Ovary (tissue), 3 donors: Measurements from ENCODE around the gene PCDHA7.

Experiments used
- EP300 ChIP-seq: sonication (generic); formaldehyde crosslinking; IDR thresholded peaks from one replicate; pipeline ENCODE4 v1.6.1; 2017; ENCODE audit warnings: antibody characterized with exemption
- POLR2A ChIP-seq: fragments of 450-650 bp; IDR thresholded peaks from one replicate; pipeline ENCODE4 v1.6.1; 2017; ENCODE audit warnings: antibody characterized with exemption, mild to moderate bottlenecking, moderate library complexity
- TF ChIP-seq, protein P1 (sequence below), 3 donors: fragments of 450-650 bp in 2 of 3; fragments of 200-600 bp in 1 of 3; IDR thresholded peaks; one replicate each; pipeline versions ENCODE4 v1.5.1 to v1.8.0; 2016 to 2022; ENCODE audit warnings: antibody characterized with exemption in 3 of 3, mild to moderate bottlenecking in 1 of 3
- donor health status: DM: no; HTN: no; CAD: no.

DNA sequence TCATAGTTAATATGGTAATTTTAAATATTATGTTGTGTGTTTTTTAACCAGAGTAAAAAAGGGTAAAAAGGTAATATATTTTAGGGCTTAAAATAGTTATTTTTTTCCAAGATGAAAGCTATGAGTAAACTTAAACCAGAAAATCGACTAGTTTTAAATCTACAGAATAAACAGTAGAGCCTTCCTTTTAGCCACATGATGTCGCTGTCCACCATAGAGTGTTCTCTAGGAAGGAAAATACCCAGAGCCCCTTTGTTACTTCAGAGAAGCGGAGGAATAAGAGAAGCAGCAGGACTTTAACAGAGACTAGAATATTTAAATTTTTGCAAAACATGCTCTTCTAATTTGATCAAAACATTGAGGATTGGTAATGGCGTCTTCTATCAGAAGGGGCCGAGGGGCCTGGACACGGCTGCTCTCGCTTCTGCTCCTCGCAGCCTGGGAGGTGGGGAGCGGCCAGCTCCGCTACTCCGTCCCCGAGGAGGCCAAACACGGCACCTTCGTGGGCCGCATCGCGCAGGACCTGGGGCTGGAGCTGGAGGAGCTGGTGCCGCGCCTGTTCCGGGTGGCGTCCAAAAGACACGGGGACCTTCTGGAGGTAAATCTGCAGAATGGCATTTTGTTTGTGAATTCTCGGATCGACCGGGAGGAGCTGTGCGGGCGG, 39.3 kb upstream of the PCDHA7 start, which contains the start of gene PCDHA2:
- TF ChIP-seq, protein P1, sequence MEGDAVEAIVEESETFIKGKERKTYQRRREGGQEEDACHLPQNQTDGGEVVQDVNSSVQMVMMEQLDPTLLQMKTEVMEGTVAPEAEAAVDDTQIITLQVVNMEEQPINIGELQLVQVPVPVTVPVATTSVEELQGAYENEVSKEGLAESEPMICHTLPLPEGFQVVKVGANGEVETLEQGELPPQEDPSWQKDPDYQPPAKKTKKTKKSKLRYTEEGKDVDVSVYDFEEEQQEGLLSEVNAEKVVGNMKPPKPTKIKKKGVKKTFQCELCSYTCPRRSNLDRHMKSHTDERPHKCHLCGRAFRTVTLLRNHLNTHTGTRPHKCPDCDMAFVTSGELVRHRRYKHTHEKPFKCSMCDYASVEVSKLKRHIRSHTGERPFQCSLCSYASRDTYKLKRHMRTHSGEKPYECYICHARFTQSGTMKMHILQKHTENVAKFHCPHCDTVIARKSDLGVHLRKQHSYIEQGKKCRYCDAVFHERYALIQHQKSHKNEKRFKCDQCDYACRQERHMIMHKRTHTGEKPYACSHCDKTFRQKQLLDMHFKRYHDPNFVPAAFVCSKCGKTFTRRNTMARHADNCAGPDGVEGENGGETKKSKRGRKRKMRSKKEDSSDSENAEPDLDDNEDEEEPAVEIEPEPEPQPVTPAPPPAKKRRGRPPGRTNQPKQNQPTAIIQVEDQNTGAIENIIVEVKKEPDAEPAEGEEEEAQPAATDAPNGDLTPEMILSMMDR (IDR thresholded peaks at IDR 0.05): no peak
- TF ChIP-seq EP300 (no peak), POLR2A (no peak)
